HG02610 (cell line): ENCODE results near the gene LEO1.

Experiments used
- ATAC-seq: cut with Tn5 transposase; IDR thresholded peaks from one replicate; pipeline ENCODE4 v1.9.1; 2021; ENCODE audit warnings: mild to moderate bottlenecking, moderate library complexity; ENCODE audit not compliant: unreplicated experiment

The LEO1 gene

DNA sequence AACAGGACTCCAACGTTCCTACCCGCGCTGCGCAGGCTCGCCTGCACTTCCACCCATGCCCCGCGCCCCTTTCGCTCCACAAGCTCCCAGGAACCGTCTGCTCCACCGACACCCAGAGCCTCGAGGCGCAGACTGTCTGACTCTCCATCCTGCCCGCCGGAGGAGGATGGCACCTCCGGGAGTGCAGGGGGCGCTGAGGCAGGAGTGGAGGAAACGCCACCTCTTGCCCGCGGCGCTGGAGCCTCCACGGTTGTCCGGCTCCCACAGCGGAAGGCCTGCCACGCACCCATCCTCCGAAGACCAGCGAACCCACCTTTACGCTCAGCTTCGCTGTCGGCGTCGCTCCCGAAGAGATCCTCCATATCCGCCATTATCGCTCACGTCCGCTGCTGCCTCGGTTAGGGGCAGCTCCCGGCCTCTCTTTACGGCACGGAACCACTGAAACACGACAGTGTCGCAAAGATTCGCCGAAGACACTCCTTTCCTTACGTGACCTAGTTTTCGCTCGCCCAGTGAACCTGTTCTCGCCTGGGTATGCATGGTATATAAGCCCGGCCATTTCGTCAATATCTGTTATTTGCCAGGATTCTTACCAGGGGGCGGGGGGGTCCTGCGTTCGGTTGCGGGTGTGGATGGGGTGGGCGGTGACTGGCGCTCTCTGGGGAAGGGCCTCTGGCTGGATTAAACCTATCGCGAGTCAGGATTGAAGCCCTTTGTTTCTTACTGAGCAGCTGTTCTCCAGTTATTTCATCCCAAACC is at the start of gene LEO1:
TSS of gene LEO1 (minus strand) at position 404 of the 759 bp plus-strand sequence. CDS start at position 371, 33 bp downstream.
- ATAC-seq, result peak; percentile 83

GRCh38 chr15:52021128-52021671 is 49.6 kb upstream of the LEO1 start:
- peak; percentile 38 for ATAC-seq

- ATAC-seq, result no peak
Measured at GRCh38 chr15:52020221-52021085, 48.9 kb upstream of the LEO1 start.

DNA sequence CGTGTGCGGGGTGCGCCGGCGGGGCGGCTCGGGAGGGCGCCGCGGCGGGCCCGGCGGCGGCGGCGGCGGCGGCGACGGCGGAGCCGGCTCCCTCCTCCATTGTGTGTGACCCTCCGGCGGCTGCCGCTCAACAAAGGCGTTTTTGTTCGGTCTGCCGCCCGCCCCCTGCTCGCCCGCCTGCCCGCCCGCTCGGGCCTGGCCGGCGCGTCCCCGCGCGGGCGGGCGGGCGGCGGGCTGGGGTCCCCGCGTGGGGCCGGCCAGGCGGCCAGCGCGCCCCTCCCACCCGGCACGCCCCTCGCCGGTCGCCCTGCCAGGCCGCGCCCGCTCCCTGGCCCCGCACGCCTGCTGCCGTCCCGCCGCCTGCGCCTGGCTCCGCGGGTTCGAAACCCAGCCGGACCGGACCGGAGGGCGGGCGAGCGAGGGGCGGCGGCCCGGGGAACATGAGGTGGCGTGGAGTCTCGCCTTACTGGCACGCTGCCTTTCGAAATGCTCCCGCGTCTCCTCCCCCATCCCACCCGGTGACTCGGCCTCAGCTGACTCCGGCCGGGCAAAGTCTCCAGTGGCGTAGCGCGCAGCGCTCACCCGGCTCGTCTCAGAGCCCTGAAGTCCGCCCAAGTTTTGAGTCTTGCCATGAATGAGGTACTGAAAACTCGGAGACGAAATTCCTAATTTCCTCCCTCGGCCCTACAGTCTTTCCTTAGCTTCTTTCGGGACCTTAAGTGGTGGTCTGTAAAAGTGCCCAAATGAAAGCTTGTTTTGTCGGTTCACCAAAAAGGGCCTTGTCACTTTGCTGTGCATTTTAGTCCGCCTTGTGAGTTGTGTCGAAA is 48.0 kb upstream of the LEO1 start:
- ATAC-seq, result peak; percentile 46

DNA sequence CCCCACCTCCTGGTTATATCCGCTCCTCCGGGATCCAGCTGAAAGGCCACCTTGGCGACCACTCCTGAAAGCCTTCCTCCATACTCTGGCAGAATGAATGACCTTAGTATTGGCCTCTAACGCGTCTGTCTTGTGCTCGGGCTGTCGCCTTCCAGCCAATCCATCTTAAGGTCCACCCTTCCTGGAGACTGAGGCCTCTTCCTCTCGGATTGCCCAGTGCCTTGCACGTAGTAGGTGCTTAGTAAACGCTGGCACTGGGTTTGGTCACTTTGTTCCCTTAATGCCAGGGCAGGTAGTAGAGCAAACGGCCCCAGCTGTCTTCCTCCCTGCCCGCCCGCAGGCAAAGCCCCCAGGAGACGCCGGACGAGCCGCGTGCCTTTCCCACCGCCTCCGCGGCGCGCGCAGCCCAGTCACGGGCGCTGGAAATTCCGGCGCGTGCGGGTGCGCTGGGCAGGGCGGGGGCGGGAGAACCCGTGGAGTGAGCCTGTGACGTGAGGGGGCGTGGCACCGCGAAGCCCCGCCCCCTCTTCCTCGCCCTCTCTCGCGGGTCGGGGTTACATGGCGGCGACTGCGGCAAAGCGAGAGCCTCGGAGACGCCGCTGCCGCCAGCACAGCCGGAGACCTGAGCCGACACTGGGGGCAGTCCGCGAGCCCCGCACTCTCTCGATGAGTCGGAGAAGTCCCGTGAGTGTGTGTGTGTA is 47.3 kb upstream of the LEO1 start, which contains the start of gene MAPK6:
TSS of gene MAPK6 (plus strand) at position 527 of the 701 bp plus-strand sequence. CDS start 27,242 bp downstream, outside the sequence.
- peak; percentile 68 for ATAC-seq

DNA sequence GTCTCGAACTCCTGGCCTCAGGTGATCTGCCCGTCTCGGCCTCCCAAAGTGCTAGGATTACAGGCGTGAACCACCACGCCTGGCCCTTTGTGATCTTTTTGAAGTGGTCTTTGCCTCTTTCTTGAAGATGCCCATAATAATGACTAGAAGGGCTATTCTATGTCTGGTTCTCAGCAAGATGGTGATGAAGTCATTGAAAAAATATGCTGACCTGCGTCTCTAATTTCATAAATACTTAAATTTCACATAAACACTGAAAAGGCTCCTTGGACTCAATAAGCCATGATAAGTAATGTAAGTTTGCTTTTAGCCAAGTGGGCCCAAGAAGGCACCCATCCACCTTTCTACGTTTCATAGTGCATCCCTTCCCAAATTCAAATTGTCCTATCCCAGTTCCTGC is 46.7 kb upstream of the LEO1 start:
- no peak for ATAC-seq

DNA sequence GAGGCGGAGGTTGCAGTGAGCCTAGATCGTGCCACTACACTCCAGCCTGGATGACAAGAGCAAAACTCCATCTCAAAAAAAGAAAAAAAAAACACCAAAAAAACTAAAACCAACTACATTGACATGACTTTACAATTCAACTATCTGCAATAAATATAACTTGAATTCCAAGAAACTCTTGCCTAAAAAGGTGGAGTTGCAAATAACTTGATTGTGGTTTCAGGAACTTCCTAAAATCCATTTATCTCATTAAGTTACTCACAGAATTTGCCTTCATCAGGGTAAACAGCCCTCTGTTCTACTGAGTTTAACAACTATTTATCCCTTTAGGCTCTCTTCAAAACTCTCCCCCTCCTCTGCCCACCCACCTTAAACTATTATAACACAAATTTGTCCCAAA is 44.7 kb upstream of the LEO1 start:
- ATAC-seq, result no peak

- no peak for ATAC-seq
Measured at GRCh38 chr15:52014616-52015015, 43.0 kb upstream of the LEO1 start.

GRCh38 chr15:52013151-52013791 is 41.7 kb upstream of the LEO1 start:
- peak; percentile 63 for ATAC-seq

- ATAC-seq, result no peak
Measured at GRCh38 chr15:52012210-52012609, 40.6 kb upstream of the LEO1 start.

GRCh38 chr15:52011711-52012144 is 40.1 kb upstream of the LEO1 start:
- no peak for ATAC-seq

DNA sequence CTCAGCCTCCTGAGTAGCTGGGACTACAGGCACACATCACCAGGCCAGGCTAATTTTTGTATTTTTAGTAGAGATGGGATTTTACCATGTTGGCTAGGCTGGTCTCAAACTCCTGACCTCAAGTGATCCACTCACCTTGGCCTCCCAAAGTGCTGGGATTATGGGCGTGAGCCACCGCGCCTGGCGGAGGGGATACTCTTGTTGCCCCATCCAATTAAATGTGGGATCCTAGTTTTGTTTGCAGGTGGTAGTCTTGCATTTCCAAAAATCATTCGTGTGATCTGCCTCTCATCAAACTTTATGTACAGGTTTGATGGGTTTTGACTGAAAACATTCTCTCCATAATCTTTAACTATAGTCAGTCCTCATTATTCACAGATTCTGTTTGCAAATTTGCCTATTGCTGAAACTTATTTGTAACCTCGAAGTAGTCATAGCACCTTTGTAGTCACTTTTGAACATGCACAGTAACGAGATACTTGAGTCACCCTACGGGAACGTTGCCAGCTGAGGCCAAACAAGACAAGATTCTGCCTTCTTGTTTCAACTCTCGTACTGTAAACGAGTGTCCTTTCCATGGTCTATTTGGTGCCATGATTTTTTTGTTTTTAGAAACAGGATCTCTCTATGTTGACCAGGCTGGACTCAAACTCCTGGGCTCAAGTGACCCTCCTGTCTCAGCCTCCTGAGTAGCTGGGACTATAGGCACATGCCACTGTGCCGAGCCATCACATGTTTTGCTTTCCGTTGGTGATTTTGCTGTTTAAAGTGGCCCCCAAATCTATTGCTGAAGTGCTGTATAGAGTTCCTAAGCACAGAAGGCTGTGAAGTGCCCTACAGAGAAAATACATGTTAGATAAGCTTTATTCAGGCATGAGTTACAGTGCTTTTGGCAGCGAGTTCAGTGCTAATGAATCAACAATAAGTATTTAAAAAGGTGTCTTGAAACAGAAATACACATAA is 39.3 kb upstream of the LEO1 start:
- peak; percentile 18 for ATAC-seq

DNA sequence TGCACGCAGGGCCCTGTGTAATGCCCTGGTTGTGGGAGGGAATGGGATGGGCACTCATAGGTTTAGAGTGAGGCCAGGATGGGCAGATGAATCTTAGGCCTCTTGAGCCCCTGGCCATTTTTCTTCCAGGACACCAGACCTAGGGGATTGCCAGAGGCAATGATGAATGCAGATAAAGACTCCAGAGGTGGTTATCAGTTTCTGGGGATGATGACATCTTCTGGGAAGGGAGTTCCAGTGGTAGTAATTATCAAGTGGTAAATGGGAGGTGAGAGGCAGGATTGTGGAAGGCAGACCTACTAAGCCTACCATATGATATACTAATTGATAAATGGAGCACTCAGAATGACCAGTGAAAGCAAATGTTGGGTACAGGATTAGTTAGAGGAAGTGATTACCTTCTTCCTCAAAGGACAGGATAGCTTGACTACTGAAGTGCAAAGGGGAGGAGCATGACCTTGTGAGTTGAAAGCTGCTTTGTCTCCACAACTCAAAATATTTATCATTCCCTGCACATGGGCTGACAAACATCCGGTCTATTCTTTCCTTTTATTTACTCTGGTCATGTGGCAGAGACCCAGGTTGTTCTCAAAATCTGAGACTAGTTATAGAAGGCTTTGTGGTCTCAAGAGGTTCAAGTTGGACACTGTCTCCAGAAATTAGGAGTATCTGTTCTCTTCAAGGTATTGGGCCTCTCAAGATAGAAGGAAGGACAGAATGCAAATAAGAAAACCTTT is 37.3 kb upstream of the LEO1 start:
- ATAC-seq, result peak; percentile 19

DNA sequence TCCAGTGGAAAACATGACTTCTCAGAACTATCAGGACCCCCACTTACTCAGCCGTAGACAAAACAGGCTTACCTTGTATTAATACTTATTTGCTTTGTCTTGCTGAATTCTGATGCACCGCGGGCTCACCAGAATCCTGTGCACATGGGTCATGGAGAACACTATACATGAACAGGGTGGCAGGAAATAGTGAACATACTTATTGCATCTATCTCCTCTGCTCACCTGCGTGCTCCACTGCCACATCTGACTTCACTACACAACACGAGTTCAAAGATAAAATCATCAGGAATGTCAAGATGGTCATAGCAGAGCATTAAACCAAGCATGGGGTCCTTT is 36.8 kb upstream of the LEO1 start:
- ATAC-seq, result no peak

DNA sequence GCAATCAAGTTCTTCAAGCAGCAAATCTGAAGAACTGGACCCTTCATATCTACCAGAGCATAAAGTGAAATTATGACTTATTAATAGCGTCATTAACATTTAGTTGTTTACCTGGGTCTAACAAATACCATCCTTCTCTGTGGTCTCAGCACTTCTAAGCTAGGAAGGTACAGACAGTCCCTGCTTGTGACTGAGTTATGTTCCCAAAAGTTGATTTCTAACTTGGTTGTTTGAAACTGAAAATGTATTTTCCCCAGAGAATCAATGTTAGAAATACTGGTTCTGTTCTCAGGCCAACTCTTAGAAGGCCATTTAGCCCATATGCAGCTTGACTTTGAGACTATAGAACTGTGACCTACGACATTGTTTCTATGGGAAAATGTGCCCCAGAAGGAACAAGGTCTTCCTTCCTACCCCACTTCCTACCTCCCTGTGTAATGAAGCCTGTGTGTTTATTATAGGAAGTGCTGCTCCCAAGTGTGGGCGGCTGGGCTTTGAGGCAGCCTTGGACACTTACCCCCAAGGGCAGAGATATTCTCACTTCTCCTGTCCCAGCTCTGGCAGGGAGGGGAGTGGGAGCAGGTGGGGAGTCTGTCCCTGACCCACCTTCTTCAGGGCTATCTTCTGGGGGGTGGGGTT is 35.2 kb upstream of the LEO1 start:
- ATAC-seq, result peak; percentile 50

DNA sequence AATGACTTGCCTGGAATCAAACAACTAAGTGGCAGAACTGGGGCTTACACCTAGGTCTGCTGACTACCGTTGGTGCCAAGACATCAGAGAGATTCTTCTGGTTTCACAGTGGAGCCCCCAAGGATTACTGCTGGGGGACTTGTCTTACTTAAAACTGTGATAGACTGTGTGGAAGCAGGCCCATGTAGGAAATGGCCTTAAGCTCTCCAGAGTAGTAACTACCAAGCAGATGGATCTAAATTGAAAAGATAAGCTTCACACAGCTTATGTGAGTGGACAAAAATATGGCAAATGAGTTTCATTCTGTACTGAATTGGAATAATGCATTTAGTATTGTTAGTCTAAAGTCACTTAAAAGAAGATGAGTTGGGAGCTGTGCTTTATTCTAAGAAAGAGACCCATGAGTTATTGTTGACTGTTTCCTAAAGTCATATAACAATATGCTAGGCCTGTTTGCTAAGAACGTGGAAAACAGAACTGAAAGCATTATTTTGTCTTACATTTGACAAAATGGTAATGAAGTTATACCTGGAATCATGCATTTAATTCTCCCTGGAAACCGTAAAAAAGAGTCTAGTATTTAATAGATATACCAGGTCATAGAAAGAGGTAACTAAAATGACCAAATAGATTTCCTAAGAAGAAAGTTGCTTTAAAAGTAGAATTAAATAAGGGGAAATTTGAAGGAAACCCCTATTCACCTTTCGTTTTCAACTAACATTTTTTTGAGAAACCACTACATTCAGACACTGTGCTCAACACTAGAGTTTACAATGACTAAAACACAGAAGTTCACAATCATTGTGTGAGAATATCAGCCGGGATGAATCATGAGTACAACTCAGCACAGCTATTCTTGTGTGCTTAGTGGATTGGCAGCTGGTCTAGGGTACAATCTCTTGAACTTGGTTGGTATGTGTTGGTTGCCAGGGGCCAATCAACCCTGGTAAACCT is 34.4 kb upstream of the LEO1 start:
- ATAC-seq, result peak; percentile 76
